H1 (cell line): ENCODE measurements around the gene CEP78. TPM values are rescaled to one million over a fixed set of nuclear protein-coding genes. Genes with fewer than 3 reads are reported as not detected.

ENCODE experiments used
- CTCF ChIA-PET: fragments of 300-600 bp; sonication (Branson Sonifier 250); formaldehyde crosslinking; loops from one replicate; lab custom pipeline; 2021; ENCODE audit not compliant: partially characterized antibody; lab: Charles Lee
- POLR2A ChIA-PET: fragments of 300-600 bp; sonication (Branson Sonifier 250); formaldehyde crosslinking; loops from one replicate; lab custom pipeline; 2021; ENCODE audit warnings: inconsistent platforms; ENCODE audit not compliant: partially characterized antibody; lab: Charles Lee
- DNase-seq, 2 experiments: peaks; one replicate each; pipeline versions ENCODE4 v3.0.0 to v3.0.0-alpha.2; 2010 to 2022; ENCODE audit warnings: low spot score in 2 of 2, low read depth in 1 of 2, mixed read lengths in 1 of 2
- FAIRE-seq: peaks from 2 replicates; lab custom pipeline; 2011; peaks lifted over from hg19 to GRCh38; lab: Jason Lieb, UNC
- H2AFZ ChIP-seq: 2 replicates; pipeline ENCODE4 v1.8.1; 2012; ENCODE audit warnings: low read length, inconsistent platforms
- H2AK5ac ChIP-seq: 2 replicates; pipeline ENCODE4 v1.6.1; 2013; ENCODE audit warnings: low read depth, low read length
- H2BK120ac ChIP-seq: replicated peaks from 2 replicates; pipeline ENCODE3; 2013; ENCODE audit warnings: low read depth, low read length, inconsistent platforms
- H2BK12ac ChIP-seq: 2 replicates; pipeline ENCODE4 v1.6.1; 2013; ENCODE audit warnings: low read depth, low read length
- H2BK15ac ChIP-seq: 2 replicates; pipeline ENCODE4 v1.6.1; 2013; ENCODE audit warnings: low read length
- H2BK20ac ChIP-seq: 2 replicates; pipeline ENCODE4 v1.6.1; 2013; ENCODE audit warnings: low read length
- H2BK5ac ChIP-seq: 2 replicates; pipeline ENCODE4 v1.6.1; 2013; ENCODE audit warnings: low read depth, low read length
- H3K14ac ChIP-seq: 2 replicates; pipeline ENCODE4 v1.6.1; 2013; ENCODE audit warnings: inconsistent platforms; ENCODE audit not compliant: insufficient read length
- H3K18ac ChIP-seq: 2 replicates; pipeline ENCODE4 v1.6.1; 2013; ENCODE audit warnings: low read length; ENCODE audit errors: extremely low read depth
- H3K23ac ChIP-seq: 2 replicates; pipeline ENCODE4 v1.6.1; 2013; ENCODE audit warnings: inconsistent platforms; ENCODE audit not compliant: insufficient read length
- H3K23me2 ChIP-seq: 2 replicates; pipeline ENCODE4 v1.6.1; 2013; ENCODE audit warnings: low read depth, low read length
- H3K27ac ChIP-seq: 2 replicates; pipeline ENCODE4 v1.6.1; 2011; ENCODE audit warnings: low read depth, low read length, inconsistent platforms
- H3K27me3 ChIP-seq, 4 experiments: replicated peaks in 1 of 4; 1 replicate in 1 of 4; 2 replicates in 3 of 4; pipeline versions ENCODE4 v1.6.1 to v1.8.1; 2011 to 2013; ENCODE audit warnings: low read length in 3 of 4, mild to moderate bottlenecking in 3 of 4, inconsistent platforms in 2 of 4, mixed read lengths in 2 of 4, moderate library complexity in 1 of 4; ENCODE audit not compliant: control insufficient read depth in 3 of 4, insufficient read depth in 3 of 4; ENCODE audit errors: extremely low read depth in 1 of 4
- H3K36me3 ChIP-seq, 4 experiments: 2 replicates each; pipeline versions ENCODE4 v1.6.1 to v1.8.1; 2011 to 2013; ENCODE audit warnings: mild to moderate bottlenecking in 4 of 4, low read length in 3 of 4, moderate library complexity in 2 of 4, control low read depth in 1 of 4, inconsistent platforms in 1 of 4; ENCODE audit not compliant: insufficient read depth in 4 of 4, control insufficient read depth in 2 of 4
- H3K4ac ChIP-seq: replicated peaks from 2 replicates; pipeline ENCODE3; 2013; ENCODE audit warnings: low read length, low read depth, mixed read lengths, inconsistent platforms; ENCODE audit not compliant: insufficient read length
- H3K4me1 ChIP-seq, 4 experiments: replicated peaks in 1 of 4; 1 replicate in 1 of 4; 2 replicates in 3 of 4; pipeline versions ENCODE4 v1.6.1 to v1.8.1; 2011 to 2013; ENCODE audit warnings: low read length in 3 of 4, inconsistent platforms in 2 of 4, mixed read lengths in 1 of 4; ENCODE audit not compliant: insufficient read depth in 4 of 4, control insufficient read depth in 3 of 4
- H3K4me2 ChIP-seq, 2 experiments: 2 replicates each; pipeline versions ENCODE4 v1.6.1 to v1.8.1; 2011 to 2013; ENCODE audit warnings: low read depth in 2 of 2, low read length in 2 of 2, control low read depth in 1 of 2, inconsistent platforms in 1 of 2, mild to moderate bottlenecking in 1 of 2; ENCODE audit not compliant: insufficient read depth in 1 of 2
- H3K4me3 ChIP-seq, 4 experiments: fragments of 200-600, 300-600 bp in 1 of 4; sonication (generic), shearing (Covaris generic), sonication (Bioruptor Twin) in 1 of 4; 2 replicates each; pipeline versions ENCODE4 v1.5.1 to v1.8.1; 2011 to 2016; ENCODE audit warnings: low read length in 4 of 4, low read depth in 3 of 4, control low read depth in 2 of 4, inconsistent platforms in 2 of 4, mild to moderate bottlenecking in 2 of 4, mixed read lengths in 1 of 4, moderate library complexity in 1 of 4; ENCODE audit not compliant: insufficient read depth in 2 of 4; ENCODE audit errors: extremely low read depth in 1 of 4
- H3K56ac ChIP-seq: replicated peaks from 2 replicates; pipeline ENCODE3; 2013; ENCODE audit warnings: low read depth, mild to moderate bottlenecking, mixed read lengths, low read length, inconsistent platforms; ENCODE audit not compliant: insufficient read length
- H3K79me1 ChIP-seq: 2 replicates; pipeline ENCODE4 v1.6.1; 2013; ENCODE audit warnings: low read depth, low read length, control low read depth
- H3K79me2 ChIP-seq, 2 experiments: 2 replicates each; pipeline versions ENCODE4 v1.6.1 to v1.8.1; 2012 to 2013; ENCODE audit warnings: low read length in 2 of 2, mild to moderate bottlenecking in 2 of 2, inconsistent platforms in 1 of 2; ENCODE audit not compliant: insufficient read depth in 2 of 2, control insufficient read depth in 1 of 2
- H3K9ac ChIP-seq, 4 experiments: replicated peaks in 1 of 4; 1 replicate in 1 of 4; 2 replicates in 3 of 4; pipeline versions ENCODE4 v1.6.1 to v1.8.1; 2011 to 2013; ENCODE audit warnings: low read depth in 3 of 4, low read length in 3 of 4, control low read depth in 2 of 4, mild to moderate bottlenecking in 2 of 4, moderate library complexity in 2 of 4, inconsistent platforms in 1 of 4; ENCODE audit errors: extremely low read depth in 1 of 4
- H3K9me3 ChIP-seq, 2 experiments: 2 replicates each; pipeline versions ENCODE4 v1.6.1 to v1.8.1; 2012 to 2013; ENCODE audit warnings: mild to moderate bottlenecking in 2 of 2, moderate library complexity in 2 of 2, control low read depth in 1 of 2, inconsistent platforms in 1 of 2, low read depth in 1 of 2, low read length in 1 of 2, mixed read lengths in 1 of 2; ENCODE audit not compliant: insufficient read depth in 2 of 2
- H4K20me1 ChIP-seq, 2 experiments: replicated peaks in 1 of 2; 2 replicates each; pipeline versions ENCODE3 to v1.8.1; 2011 to 2013; ENCODE audit warnings: inconsistent platforms in 2 of 2, low read length in 2 of 2, mild to moderate bottlenecking in 1 of 2; ENCODE audit not compliant: insufficient read depth in 2 of 2, control insufficient read depth in 1 of 2
- H4K5ac ChIP-seq: 2 replicates; pipeline ENCODE4 v1.6.1; 2013; ENCODE audit warnings: low read length, low read depth, mixed read lengths, inconsistent platforms; ENCODE audit not compliant: insufficient read length
- H4K8ac ChIP-seq: 2 replicates; pipeline ENCODE4 v1.8.0; 2013; ENCODE audit warnings: mild to moderate bottlenecking, moderate library complexity, low read length, inconsistent platforms; ENCODE audit not compliant: insufficient read depth; ENCODE audit errors: extremely low read depth
- H4K91ac ChIP-seq: replicated peaks from 2 replicates; pipeline ENCODE3; 2013; ENCODE audit warnings: low read length, mixed read lengths, inconsistent platforms; ENCODE audit not compliant: insufficient read length
- BACH1 ChIP-seq: IDR thresholded peaks from 2 replicates; pipeline ENCODE4 v1.6.1; 2012; ENCODE audit warnings: low read length, improper control_type of control experiment
- BRCA1 ChIP-seq: IDR thresholded peaks from 2 replicates; pipeline ENCODE4 v1.6.1; 2012; ENCODE audit warnings: low read depth, low read length, improper control_type of control experiment
- CEBPB ChIP-seq: IDR thresholded peaks from 2 replicates; pipeline ENCODE4 v1.6.1; 2012; ENCODE audit warnings: low read depth, low read length
- GABPA ChIP-seq: IDR thresholded peaks from 2 replicates; pipeline ENCODE4 v1.6.1; 2011; ENCODE audit warnings: mild to moderate bottlenecking, low read length, moderate library complexity, borderline replicate concordance; ENCODE audit not compliant: insufficient read depth
- HDAC2 ChIP-seq, 2 experiments: fragments of 300-600 bp in 1 of 2; sonication (generic) in 1 of 2; IDR thresholded peaks; 2 replicates each; pipeline ENCODE4 v1.6.1; 2011 to 2012; ENCODE audit warnings: low read depth in 2 of 2, low read length in 2 of 2, mild to moderate bottlenecking in 2 of 2, moderate library complexity in 2 of 2, borderline replicate concordance in 1 of 2, inconsistent platforms in 1 of 2
- HDAC6 ChIP-seq: IDR thresholded peaks from one replicate; pipeline ENCODE4 v1.7.1; 2012; ENCODE audit warnings: low read depth, mild to moderate bottlenecking, inconsistent platforms, low read length, moderate library complexity
- JUND ChIP-seq: IDR thresholded peaks from 2 replicates; pipeline ENCODE4 v1.6.1; 2011; ENCODE audit warnings: mild to moderate bottlenecking, improper control_type of control experiment, low read length
- KDM1A ChIP-seq: fragments of 200-600, 300-600 bp; sonication (generic); IDR thresholded peaks from 2 replicates; pipeline ENCODE4 v1.7.1; 2016; ENCODE audit warnings: mild to moderate bottlenecking, low read length, borderline replicate concordance
- POLR2A ChIP-seq, 2 experiments: IDR thresholded peaks; 1 replicate in 1 of 2; 2 replicates in 1 of 2; pipeline ENCODE4 v1.6.1; 2011; ENCODE audit warnings: low read depth in 2 of 2, low read length in 2 of 2, mild to moderate bottlenecking in 2 of 2; ENCODE audit errors: control extremely low read depth in 1 of 2
- RFX5 ChIP-seq: IDR thresholded peaks from 2 replicates; pipeline ENCODE4 v1.6.1; 2011; ENCODE audit warnings: low read depth, low read length, improper control_type of control experiment, borderline replicate concordance
- SIRT6 ChIP-seq: IDR thresholded peaks from one replicate; pipeline ENCODE4 v1.7.1; 2012; ENCODE audit warnings: low read length, inconsistent platforms
- SP1 ChIP-seq: IDR thresholded peaks from 2 replicates; pipeline ENCODE4 v1.6.1; 2011; ENCODE audit warnings: low read depth, low read length
- SP4 ChIP-seq: IDR thresholded peaks from 2 replicates; pipeline ENCODE4 v1.6.1; 2012; ENCODE audit warnings: low read length, inconsistent platforms
- TAF1 ChIP-seq: IDR thresholded peaks from 2 replicates; pipeline ENCODE4 v1.6.1; 2011; ENCODE audit warnings: mild to moderate bottlenecking, low read depth, low read length
- TCF12 ChIP-seq: IDR thresholded peaks from 2 replicates; pipeline ENCODE4 v1.6.1; 2011; ENCODE audit warnings: low read depth, mild to moderate bottlenecking, low read length
- whole genome bisulfite sequencing, 2 experiments: shearing (Covaris generic) in 1 of 2; methylation state at CpG; one replicate each; pipeline versions ENCODE4 v1.1.6 to v1.1.7; 2013 to 2015; ENCODE audit warnings: low lambda C conversion rate in 2 of 2, mixed read lengths in 2 of 2, inconsistent platforms in 1 of 2, low coverage in 1 of 2, missing lambda C conversion rate in 1 of 2; ENCODE audit not compliant: insufficient replicate concordance in 2 of 2, insufficient coverage in 1 of 2, insufficient read length in 1 of 2; ENCODE audit errors: extremely low coverage in 1 of 2, missing lambda C conversion rate in 1 of 2; 5-methylcytosine and 5-hydroxymethylcytosine counted together
- polyA plus RNA-seq, 7 experiments: library from polyadenylated mRNA; depleted of rRNA in 3 of 7; stranded (reverse) in 5 of 7; unstranded in 2 of 7; fragments of >200 nt in 5 of 7; fragments of 200-250 nt in 2 of 7; gene quantifications; 1 replicate in 5 of 7; 2 replicates in 1 of 7; 4 replicates in 1 of 7; pipeline versions ENCODE4 v1.2.1 to v1.2.3, GENCODE V29; 2011 to 2013; ENCODE audit warnings: missing spikeins in 2 of 7, mixed read lengths in 2 of 7
- total RNA-seq: library from RNA; stranded (reverse); fragmentation: NEBNext Ultra II Directional; extraction: Animal tissue kit (Norgen Biotek cat#: 25700); gene quantifications from 2 replicates; pipeline ENCODE4 v1.2.1, GENCODE V29; 2021

Gene CEP78
- total and polyA plus RNA-seq, 2 of the 8 experiments (the other 6 are each of a cell fraction or from before 2014, with no cell fraction given) = 10.3 to 40.9 TPM

DNA sequence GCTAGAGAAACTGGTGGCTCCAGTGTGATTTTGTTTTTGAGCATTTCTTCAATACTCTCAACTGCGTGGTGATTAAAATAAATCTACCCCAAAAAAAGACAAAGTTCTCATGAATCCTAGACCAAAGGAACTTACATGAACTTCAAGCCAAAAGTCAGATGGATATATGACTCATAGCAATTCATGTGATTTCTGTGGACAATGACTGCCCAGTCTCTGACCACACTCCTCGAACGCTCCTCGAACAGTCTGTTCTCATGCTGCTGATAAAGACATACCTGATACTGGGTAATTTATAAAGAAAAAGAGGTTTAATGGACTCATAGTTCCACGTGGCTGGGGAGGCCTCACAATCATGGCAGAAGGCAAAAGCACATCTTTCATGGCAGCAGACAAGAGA, 46.4 kb upstream of the CEP78 start:
- Histone ChIP-seq H2BK5ac (no peak overlapping the region), H2BK20ac (no peak overlapping the region), H3K79me2 (no peaks in the 10 kb centered on the region), H3K27me3 (no peaks in the 10 kb centered on the region), H2BK15ac (no peak overlapping the region), H4K8ac (no peak overlapping the region), H3K56ac (no peak overlapping the region), H3K9ac (no peak overlapping the region), H3K4me1 (no peaks in the 10 kb centered on the region), H3K18ac (no peak overlapping the region), H4K91ac (no peak overlapping the region), H3K9me3 (no peaks in the 10 kb centered on the region), H3K23ac (no peak overlapping the region), H3K4me2 (no peak overlapping the region), H3K4ac (no peak overlapping the region), H3K36me3 (no peaks in the 10 kb centered on the region), H3K23me2 (no peaks in the 10 kb centered on the region), H2AFZ (no peak overlapping the region), H3K27ac (no peak overlapping the region), H4K20me1 (no peaks in the 10 kb centered on the region), H2BK120ac (no peak overlapping the region), H4K5ac (no peak overlapping the region), H3K4me3 (no peak overlapping the region), H2BK12ac (no peak overlapping the region), H2AK5ac (no peak overlapping the region), H3K79me1 (no peaks in the 10 kb centered on the region), H3K14ac (no peak overlapping the region)
- POLR2A ChIA-PET = interaction anchor here (2.2 kb wide), 1 partner anchor 107 kb away, joined by 6 read pairs; the partner anchor contains the start of gene PSAT1
- CTCF ChIA-PET = interaction anchor here (2.4 kb wide), 1 partner anchor 11 kb away, joined by 7 read pairs; no protein-coding TSS in a partner anchor
- FAIRE-seq = no peak
- DNase-seq = no peak
- WGBS, 2 experiments = 83% methylated on average over 5 of the region's 5 CpGs; no CpG with 5 or more reads in 1 of the 2 experiments
- TF ChIP-seq SP1 (no peak), BACH1 (no peak), POLR2A (IDR thresholded peaks at IDR 0.05; ENCODE audit: control extremely low read depth in 1 of 2, low read depth in 2 of 2, low read length in 2 of 2) (no peak), TAF1 (no peak), GABPA (no peak), RFX5 (no peak), JUND (no peak), SIRT6 (no peak), CEBPB (no peak), BRCA1 (no peak), KDM1A (no peak), HDAC2 (IDR thresholded peaks at IDR 0.05; ENCODE audit: borderline replicate concordance in 1 of 2, low read depth in 2 of 2, low read length in 2 of 2) (no peak), HDAC6 (no peak), TCF12 (no peak), SP4 (no peak)
